NCI-H1417 (cell line): ENCODE results near the gene NLRC3.
"Not testable (repeated sequence)": the region's sequence is repeated elsewhere in the genome, so short reads cannot be mapped to it uniquely, and the experiment has no call there.

Experiments
- DNase-seq, 3 experiments: peaks; one replicate each; lab custom pipeline; 2025; lab: John Stamatoyannopoulos, UW

NLRC3 gene, protein sequence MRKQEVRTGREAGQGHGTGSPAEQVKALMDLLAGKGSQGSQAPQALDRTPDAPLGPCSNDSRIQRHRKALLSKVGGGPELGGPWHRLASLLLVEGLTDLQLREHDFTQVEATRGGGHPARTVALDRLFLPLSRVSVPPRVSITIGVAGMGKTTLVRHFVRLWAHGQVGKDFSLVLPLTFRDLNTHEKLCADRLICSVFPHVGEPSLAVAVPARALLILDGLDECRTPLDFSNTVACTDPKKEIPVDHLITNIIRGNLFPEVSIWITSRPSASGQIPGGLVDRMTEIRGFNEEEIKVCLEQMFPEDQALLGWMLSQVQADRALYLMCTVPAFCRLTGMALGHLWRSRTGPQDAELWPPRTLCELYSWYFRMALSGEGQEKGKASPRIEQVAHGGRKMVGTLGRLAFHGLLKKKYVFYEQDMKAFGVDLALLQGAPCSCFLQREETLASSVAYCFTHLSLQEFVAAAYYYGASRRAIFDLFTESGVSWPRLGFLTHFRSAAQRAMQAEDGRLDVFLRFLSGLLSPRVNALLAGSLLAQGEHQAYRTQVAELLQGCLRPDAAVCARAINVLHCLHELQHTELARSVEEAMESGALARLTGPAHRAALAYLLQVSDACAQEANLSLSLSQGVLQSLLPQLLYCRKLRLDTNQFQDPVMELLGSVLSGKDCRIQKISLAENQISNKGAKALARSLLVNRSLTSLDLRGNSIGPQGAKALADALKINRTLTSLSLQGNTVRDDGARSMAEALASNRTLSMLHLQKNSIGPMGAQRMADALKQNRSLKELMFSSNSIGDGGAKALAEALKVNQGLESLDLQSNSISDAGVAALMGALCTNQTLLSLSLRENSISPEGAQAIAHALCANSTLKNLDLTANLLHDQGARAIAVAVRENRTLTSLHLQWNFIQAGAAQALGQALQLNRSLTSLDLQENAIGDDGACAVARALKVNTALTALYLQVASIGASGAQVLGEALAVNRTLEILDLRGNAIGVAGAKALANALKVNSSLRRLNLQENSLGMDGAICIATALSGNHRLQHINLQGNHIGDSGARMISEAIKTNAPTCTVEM

DNA sequence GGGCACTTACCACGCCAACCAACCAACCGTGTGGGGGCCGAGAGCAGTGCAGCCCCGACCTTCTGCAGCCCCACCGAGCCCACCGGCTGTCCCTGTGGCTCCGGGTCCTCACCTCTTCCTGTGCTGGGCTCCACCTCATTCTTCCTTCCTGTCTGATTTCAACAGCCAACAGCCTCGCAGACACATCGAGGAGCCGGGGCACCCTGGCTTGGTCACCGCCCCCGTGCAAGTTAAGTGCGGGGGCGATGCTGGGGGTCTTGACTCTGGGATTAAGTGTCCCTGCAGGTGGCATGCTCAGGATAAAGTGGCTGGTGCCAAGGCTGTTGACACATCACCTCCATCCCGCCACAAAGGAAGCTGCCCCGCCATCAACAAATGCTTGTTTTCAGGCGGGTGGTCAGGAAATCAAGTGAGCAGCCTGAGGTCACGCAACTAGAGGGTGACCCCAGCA, at the start of gene NLRC3:
Gene NLRC3, minus strand, starts transcription at position 102 of the 451 bp plus-strand sequence. CDS start 12,367 bp downstream, outside the sequence.
- no peak for DNase-seq

GRCh38 chr16:3625911-3626732, 48.9 kb upstream of the NLRC3 start:
- DNase-seq: no peak

GRCh38 chr16:3625331-3625730, 48.1 kb upstream of the NLRC3 start:
- no peak for DNase-seq

DNA sequence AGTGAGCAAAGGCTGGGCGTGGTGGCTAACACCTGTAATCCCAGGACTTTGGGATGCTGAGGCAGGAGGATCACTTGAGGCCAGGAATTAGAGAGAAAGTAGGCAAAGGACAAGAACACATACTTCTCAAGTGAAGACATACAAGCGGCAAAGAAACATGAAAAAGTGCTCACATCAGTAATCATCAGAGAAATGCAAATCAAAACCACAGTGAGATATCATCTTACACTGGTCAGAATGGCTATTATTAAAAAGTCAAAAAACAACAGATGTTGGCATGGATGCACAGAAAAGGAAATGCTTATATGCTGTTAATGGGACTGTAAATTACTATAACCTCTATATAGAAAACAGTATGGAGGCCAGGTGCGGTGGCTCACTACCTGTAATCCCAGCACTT, 46.4 kb upstream of the NLRC3 start:
- no peak for DNase-seq

- no peak for DNase-seq
Measured at GRCh38 chr16:3618769-3619141, 41.6 kb upstream of the NLRC3 start.

DNA sequence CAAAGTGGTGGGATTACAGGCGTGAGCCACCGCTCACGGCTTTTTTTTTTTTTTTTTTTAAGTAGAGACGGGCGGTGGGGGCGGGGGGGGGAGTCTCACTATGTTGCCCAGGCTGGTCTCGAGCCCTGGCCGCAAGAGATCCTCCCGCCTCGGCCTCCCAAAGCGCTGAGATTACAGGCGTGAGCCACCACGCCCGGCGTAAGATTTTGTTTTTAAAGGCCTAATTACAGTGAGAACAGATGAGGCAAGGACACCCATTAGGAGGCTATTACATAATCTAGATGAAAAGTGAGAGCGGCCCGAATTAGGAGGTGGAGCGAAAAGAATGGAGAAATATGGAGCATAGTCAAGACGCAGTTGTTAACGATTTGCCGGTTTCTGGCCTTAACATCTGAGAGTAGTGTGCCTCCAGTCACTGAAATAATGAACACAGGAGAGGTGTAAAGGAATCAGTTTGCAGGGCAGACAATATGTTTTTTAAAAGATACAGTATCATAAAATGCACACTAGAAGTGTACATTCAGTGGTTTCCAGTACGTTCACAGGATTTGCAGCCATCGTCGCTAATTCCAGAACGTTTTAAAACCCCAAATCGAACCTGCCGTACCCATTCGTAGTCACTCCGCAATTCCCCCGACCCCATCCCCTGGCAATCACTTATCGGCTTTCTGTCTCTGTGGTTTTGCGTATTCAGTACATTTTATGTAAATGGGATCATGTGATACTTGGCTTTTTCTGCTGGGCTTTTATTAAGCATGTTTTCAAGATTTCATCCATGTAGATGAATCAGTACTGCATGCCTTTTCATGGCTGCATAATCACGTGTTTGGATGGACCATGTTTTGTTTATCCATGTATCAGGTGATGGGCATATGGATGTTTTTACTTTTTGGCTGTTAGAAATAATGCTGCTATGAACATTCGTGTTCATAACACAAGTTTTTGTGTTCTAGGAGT, 35.6 kb upstream of the NLRC3 start:
- DNase-seq: no peak

- DNase-seq: peak; percentile 93 to 99 (median 95)
Measured at GRCh38 chr16:3611146-3611975, 34.2 kb upstream of the NLRC3 start, which contains the start of gene SLX4. TSS of gene SLX4 (minus strand) at chr16:3611606. CDS start at chr16:3608964, 2,642 bp downstream.

GRCh38 chr16:3610698-3611145, 33.5 kb upstream of the NLRC3 start:
- peak in 1 of 3 experiments; percentile 38 for DNase-seq

DNA sequence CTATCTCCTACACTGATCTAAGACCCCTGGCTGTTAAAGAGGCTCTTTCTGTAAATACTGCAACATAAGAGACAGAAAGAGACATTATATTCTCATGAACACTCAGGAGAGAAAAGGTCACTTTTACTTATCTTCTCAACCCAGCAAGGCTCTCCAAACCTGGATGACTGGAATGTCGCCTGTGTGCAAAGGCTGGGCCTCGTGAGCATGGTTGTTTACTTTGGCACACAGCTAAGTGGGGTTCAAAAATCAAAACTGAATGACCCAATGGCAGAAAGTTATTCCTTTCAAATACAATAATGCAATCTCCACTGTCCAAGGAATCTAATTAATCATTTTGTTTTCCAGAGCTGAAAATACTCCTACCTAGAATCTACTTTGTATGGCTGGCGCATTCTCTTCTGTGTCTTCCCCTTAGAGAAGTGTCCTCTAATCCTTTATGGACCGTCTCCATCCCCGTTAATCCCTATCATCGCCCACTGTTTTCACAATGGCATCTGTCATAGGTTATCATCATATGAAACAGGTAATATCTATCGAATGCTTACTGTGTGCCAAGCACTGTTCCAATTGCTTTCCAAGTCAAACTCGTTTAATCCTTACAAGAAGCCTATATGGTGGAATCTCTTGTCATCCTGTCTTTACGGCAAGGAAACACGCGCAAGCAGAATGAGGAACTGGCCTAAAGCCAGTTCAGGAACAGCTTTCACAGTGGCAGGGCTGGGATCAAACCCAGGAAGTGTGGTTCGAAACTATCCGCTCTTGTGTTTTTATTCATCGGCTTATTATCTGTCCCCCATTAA, 32.9 kb upstream of the NLRC3 start:
- no peak for DNase-seq

- not testable (repeated sequence) for DNase-seq
Measured at GRCh38 chr16:3608976-3609375, 31.8 kb upstream of the NLRC3 start.

DNA sequence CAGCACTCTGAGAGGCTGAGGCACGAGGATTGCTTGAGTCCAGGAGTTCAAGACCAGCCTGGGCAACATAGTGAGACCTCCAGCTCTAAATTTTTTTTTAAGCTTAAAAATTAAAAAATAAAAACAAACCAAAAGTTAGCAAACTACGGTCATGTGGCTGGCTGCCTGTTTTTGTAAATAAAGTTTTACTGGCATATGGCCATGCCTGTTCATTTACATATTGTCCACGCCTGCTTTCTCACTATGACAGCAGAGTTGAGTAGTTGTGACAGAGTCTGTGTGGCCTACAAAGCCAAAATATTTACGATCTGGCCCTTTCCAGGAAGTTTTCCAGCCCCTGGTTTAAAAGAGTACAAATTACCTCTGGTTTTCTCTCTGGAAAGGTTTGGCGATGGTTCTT, 30.9 kb upstream of the NLRC3 start:
- no peak for DNase-seq

- no peak for DNase-seq
Measured at GRCh38 chr16:3607634-3608033, 30.4 kb upstream of the NLRC3 start.

GRCh38 chr16:3607161-3607560, 30.0 kb upstream of the NLRC3 start:
- DNase-seq: no peak

DNA sequence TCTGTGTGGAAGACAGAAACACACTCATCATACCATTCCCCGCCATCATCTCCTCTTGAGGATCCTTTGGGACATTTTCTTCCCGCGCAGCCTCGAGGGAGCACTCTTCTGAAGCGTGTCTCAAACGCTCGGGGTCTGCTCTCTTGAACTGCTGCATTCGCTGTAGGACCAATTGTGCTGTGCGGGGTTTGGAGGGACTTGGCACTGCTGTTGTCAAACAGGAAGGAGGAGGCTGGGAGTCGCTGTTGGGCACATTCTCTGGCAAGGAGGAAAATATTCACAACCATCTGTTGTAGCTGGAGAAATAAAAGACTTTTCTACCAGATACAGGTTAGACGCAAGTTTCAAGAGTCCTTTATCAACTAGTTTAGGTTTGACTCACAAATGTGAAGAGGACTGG, 29.2 kb upstream of the NLRC3 start:
- no peak for DNase-seq

GRCh38 chr16:3602320-3602653, 25.1 kb upstream of the NLRC3 start:
- DNase-seq: no peak

GRCh38 chr16:3601614-3602319, 24.6 kb upstream of the NLRC3 start:
- no peak for DNase-seq

DNA sequence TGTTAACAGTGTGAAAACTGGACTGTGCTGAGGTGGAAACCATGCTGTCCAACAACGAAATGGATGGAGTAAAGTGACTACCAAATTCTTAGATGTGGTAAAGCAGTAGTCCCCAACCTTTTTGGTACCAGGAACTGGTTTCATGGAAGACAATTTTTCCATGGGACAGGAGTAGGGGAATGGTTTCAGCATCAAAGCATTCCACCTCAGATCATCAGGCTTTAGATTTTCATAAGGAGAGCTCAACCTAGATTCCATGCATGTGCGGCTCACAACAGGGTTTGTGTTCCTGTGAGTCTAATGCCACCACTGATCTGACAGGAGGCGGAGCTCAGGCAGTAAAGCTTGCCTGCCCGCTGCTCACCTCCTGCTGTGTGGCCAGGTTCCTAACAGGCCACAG, 22.7 kb upstream of the NLRC3 start:
- no peak for DNase-seq

- no peak for DNase-seq
Measured at GRCh38 chr16:3599121-3599520, 21.9 kb upstream of the NLRC3 start.
